GM12878 (cell line): ENCODE results near the gene ADAMTS17.

Experiments
- CREM ChIP-seq: IDR thresholded peaks from 2 replicates; pipeline ENCODE4 v1.6.1; 2014; ENCODE audit warnings: antibody characterized with exemption, low read depth
- ZNF274 ChIP-seq: IDR thresholded peaks from one replicate; pipeline ENCODE4 v1.8.0; 2011; ENCODE audit not compliant: insufficient read length, insufficient read depth
- TF ChIP-seq, protein P1 (sequence below), 3 experiments: IDR thresholded peaks in 2 of 3; conservative IDR thresholded peaks in 1 of 3; 2 replicates each; pipeline ENCODE4 v1.5.1; 2011; ENCODE audit warnings: low read depth in 3 of 3, low read length in 3 of 3, mild to moderate bottlenecking in 3 of 3, control low read depth in 2 of 3, moderate library complexity in 2 of 3, inconsistent platforms in 1 of 3, mixed read lengths in 1 of 3; ENCODE audit not compliant: control insufficient read depth in 2 of 3, insufficient read depth in 1 of 3; ENCODE audit errors: extremely low read depth in 1 of 3

DNA sequence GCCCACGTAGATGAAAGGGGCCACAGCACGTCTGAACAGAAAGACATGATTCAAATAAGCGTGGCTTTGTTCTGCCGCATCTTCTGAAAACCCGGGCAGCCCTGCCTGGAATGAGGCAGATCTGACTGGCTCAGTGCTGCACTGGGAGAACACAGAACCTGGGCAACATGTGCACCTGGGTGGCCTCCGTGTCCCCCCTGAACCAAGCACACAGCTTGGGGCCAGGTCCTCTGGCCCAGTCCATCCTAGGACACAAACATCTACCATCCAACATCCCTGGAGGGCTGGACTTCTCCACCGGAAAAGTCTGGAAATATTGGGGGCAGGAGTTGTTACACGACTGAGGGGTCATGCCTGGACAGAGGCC lies 119.4 kb downstream of the ADAMTS17 start:
- TF ChIP-seq ZNF274 (no peak), CREM (no peak)
- TF ChIP-seq, protein P1, sequence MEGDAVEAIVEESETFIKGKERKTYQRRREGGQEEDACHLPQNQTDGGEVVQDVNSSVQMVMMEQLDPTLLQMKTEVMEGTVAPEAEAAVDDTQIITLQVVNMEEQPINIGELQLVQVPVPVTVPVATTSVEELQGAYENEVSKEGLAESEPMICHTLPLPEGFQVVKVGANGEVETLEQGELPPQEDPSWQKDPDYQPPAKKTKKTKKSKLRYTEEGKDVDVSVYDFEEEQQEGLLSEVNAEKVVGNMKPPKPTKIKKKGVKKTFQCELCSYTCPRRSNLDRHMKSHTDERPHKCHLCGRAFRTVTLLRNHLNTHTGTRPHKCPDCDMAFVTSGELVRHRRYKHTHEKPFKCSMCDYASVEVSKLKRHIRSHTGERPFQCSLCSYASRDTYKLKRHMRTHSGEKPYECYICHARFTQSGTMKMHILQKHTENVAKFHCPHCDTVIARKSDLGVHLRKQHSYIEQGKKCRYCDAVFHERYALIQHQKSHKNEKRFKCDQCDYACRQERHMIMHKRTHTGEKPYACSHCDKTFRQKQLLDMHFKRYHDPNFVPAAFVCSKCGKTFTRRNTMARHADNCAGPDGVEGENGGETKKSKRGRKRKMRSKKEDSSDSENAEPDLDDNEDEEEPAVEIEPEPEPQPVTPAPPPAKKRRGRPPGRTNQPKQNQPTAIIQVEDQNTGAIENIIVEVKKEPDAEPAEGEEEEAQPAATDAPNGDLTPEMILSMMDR (IDR thresholded peaks at IDR 0.05 in 2 of 3, conservative IDR thresholded peaks at IDR 0.05 in 1 of 3; ENCODE audit: control insufficient read depth in 2 of 3, extremely low read depth in 1 of 3, insufficient read depth in 1 of 3, low read depth in 3 of 3, low read length in 3 of 3), result no peak
